Motor neuron (in vitro differentiated cells): ENCODE data around the gene TMEM203. TPM values are rescaled to one million over a fixed set of nuclear protein-coding genes. Genes with fewer than 3 reads are reported as not detected.

Experiments used
- ATAC-seq, 8 experiments: fragments of 200-7000 bp; cut with Tn5 transposase; replicated peaks in 6 of 8; 2 replicates each; pipeline ENCODE4 v1.8.0; 2021; ENCODE audit warnings: mild to moderate bottlenecking in 8 of 8, moderate library complexity in 8 of 8
- H3K27ac ChIP-seq, 2 donors: fragments of 250-450 bp; sonication (Bioruptor Pico); 2 replicates each; pipeline ENCODE4 v1.9.0; 2021; ENCODE audit warnings: antibody characterized with exemption in 2 of 2, mild to moderate bottlenecking in 2 of 2, moderate library complexity in 1 of 2
- H3K4me1 ChIP-seq, 2 donors: fragments of 250-450 bp; sonication (Bioruptor Pico); replicated peaks in 1 of 2; 2 replicates each; pipeline ENCODE4 v1.6.1; 2021; ENCODE audit warnings: antibody characterized with exemption in 2 of 2, mild to moderate bottlenecking in 2 of 2, moderate library complexity in 1 of 2
- H3K4me3 ChIP-seq, 5 donors: fragments of 250-450 bp; sonication (Bioruptor Pico); 2 replicates each; pipeline ENCODE4 v1.9.0; 2021; ENCODE audit warnings: antibody characterized with exemption in 5 of 5, mild to moderate bottlenecking in 5 of 5, moderate library complexity in 4 of 5
- WGBS, 10 experiments: fragments of 450-650 bp; shearing (Covaris generic); methylation state at CpG; one replicate each; pipeline ENCODE4 v1.0.0; 2022; 5-methylcytosine and 5-hydroxymethylcytosine counted together
- in situ Hi-C, 9 experiments: fragments of 400-800 bp; cut with MboI; loops; one replicate each; pipeline ENCODE4 v1.15.0; 2021; ENCODE audit warnings: low sequenced_read_pairs in 9 of 9, low pct_unique_long_range_greater_than_20kb in 2 of 9; ENCODE audit not compliant: unreplicated experiment in 9 of 9
- total RNA-seq, 8 experiments: library from RNA; unstranded; fragments of 300-600 nt; gene quantifications; 2 replicates each; pipeline versions ENCODE4 v1.2.3 to v1.2.4, GENCODE V29; 2022

Gene TMEM203, protein sequence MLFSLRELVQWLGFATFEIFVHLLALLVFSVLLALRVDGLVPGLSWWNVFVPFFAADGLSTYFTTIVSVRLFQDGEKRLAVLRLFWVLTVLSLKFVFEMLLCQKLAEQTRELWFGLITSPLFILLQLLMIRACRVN
- total RNA-seq: 10 to 100 TPM; 20.0 to 31.7 (median 26.4) TPM

- WGBS, 10 experiments: 0 to 2% (median 1%) methylated on average over 2 to 23 of the region's 98 CpGs; no CpG with 5 or more reads in 5 of the 10 experiments
- ATAC-seq: peak; percentile 20 to 69 (median 39)
- Histone ChIP-seq H3K27ac (peak within 1 kb of the TSS; percentile 57 to 83), H3K4me3 (peak within 1 kb of the TSS; percentile 85 to 100 (median 96)), H3K4me1 (peaks cover 23 to 28% of the 10 kb centered on the region in 2 donors)
- in situ Hi-C loops: no loop called here
Observed at GRCh38 chr9:137205126-137206069, at the start of gene TMEM203, which contains the start of gene NDOR1. Gene TMEM203, minus strand, starts transcription at chr9:137205648. Its CDS starts 234 bp downstream, at chr9:137205414. Gene NDOR1, plus strand, starts transcription at chr9:137205700. Its CDS starts 78 bp downstream, at chr9:137205778.

- peaks cover 24 to 34% of the 10 kb centered on the region in 2 donors for H3K4me1 ChIP-seq
- 0% methylated on average over 2 to 26 of the region's 105 CpGs; no CpG with 5 or more reads in 7 of the 10 experiments for WGBS, 10 experiments
- ATAC-seq: peak; percentile 77 to 91 (median 83)
- in situ Hi-C loops: no loop called here
- peak within 1 kb of the TSS; percentile 61 to 99 (median 77) for H3K4me3 ChIP-seq
- H3K27ac ChIP-seq: peak within 1 kb of the TSS; percentile 40 to 88
Observed at GRCh38 chr9:137254624-137255447, 49.4 kb upstream of the TMEM203 start, which contains the start of gene NELFB. Gene NELFB, plus strand, starts transcription at chr9:137255327.

DNA sequence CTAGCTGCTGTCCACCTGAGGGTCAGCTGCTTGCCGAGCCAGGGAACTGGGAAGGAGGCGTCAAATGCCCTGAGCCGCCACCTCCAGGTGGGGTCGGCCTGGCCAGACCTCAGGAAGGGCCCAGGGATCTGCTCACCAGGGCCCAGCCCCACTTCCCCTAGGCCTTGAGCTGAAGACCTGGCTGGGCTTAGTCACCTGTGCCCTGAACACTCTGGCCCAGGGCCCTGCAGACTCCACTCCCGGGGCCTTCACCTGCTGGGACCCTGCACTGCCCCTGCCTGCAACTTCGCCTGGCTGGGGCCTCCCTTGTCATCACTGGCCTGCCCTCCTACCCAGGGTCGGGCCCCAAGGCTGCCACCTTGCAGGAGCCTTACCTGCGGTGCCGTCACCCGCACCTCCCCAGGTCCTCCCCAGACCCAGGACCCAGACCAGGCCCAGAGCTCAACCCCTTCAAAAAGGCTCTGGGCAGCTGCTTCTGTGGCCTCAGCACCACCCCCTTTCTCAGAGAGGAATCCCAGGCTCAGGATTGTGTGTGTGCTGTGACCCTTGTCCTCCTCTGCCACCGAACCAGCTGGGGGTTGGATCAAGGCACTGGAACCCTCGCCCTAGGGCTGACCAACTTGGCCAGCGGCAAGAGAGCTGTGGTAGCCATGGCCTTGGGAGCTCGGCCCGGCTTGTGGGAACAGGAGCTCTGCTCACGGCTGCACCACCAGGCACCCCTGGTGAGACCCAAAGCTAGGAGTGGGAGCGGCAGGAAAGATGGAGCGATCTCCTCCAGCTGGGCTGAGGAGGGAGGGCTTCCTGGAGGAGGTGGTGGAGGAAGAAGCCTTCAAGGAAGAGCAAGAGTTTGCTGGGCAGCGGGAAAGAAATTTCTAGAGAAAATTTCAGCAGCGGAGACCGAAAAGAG, 48.5 kb upstream of the TMEM203 start:
- ATAC-seq: peak in 1 of 8 experiments; percentile 2
- H3K4me1 ChIP-seq: peaks cover 24 to 34% of the 10 kb centered on the region in 2 donors
- in situ Hi-C loops: no loop called here
- 0 to 68% (median 38%) methylated on average over 1 to 16 of the region's 21 CpGs; no CpG with 5 or more reads in 4 of the 10 experiments for WGBS, 10 experiments
- peak overlapping the region; percentile 61 to 99 (median 77) for H3K4me3 ChIP-seq
- H3K27ac ChIP-seq: peak overlapping the region in 1 of 2 donors; percentile 23

DNA sequence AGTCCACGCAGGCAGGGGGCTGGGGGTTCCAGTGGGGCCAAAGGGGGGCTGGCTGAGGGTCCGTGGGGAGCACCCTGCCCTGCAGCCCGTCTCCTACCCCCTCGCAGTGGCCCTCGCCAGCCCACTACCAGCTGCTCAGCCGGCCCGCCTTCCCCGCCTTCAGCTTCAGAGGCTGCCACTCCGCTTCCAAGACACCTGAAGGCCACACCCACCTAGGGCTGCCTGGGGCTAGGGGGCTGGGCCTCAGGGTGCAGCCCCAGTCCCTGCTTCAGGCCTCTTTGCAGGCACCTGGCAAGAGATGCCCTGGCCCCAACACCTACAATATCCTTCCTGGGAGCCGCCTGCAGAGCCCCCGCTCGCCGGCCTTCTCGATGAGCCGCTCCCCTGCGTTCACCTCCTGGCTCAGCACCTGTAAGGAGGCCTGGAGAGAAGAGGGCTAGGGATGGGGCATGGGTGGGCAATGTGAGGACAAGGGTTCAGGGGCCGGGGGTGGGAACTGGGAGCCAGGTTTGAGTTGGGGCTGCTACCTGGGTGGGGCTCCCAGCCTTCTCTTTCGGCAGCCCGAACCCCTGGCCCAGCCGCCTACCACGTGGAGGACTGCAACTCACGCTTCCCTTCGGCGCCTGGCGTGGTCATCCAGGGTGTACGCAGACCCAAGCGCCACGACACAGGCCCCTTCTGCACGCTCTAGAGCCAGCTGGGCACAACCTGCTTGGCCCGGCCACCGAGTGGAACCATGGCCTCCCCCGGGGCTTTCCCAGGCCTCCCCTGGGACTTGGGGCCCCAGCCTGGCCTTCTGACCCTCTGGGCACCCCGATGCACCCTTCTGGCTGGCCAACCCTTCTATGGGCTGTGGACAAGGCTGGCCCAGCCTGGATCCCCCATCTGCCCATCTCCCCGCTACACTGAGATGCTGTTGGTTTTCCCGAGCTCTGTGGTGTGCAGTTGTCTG, 47.4 kb upstream of the TMEM203 start:
- Histone ChIP-seq H3K4me3 (no peak overlapping the region), H3K4me1 (peaks cover 24 to 34% of the 10 kb centered on the region in 2 donors), H3K27ac (no peak overlapping the region)
- in situ Hi-C loops: no loop called here
- WGBS, 10 experiments: 80 to 92% (median 90%) methylated on average over 1 to 2 of the region's 35 CpGs; no CpG with 5 or more reads in 7 of the 10 experiments
- ATAC-seq: no peak

- peak in 5 of 8 experiments; percentile 42 to 73 (median 50) for ATAC-seq
- Histone ChIP-seq H3K4me3 (no peak overlapping the region), H3K27ac (peak overlapping the region in 1 of 2 donors; percentile 57), H3K4me1 (peaks cover 24 to 42% of the 10 kb centered on the region in 2 donors)
- in situ Hi-C loops: no loop called here
- no CpG with 5 or more reads among the region's 22 CpGs for WGBS, 10 experiments
Observed at GRCh38 chr9:137251490-137252268, 46.2 kb upstream of the TMEM203 start.

GRCh38 chr9:137251194-137251461, 45.7 kb upstream of the TMEM203 start, which contains the start of gene STPG3:
Gene STPG3, plus strand, starts transcription at chr9:137251286. Its CDS starts 1 bp downstream, at chr9:137251287.
- peak in 2 of 8 experiments; percentile 0 to 1 for ATAC-seq
- H3K4me1 ChIP-seq: peaks cover 18 to 37% of the 10 kb centered on the region in 2 donors
- H3K27ac ChIP-seq: peak within 1 kb of the TSS in 1 of 2 donors; percentile 57
- H3K4me3 ChIP-seq: no peak within 1 kb of the TSS
- no CpG with 5 or more reads among the region's 4 CpGs for WGBS, 10 experiments
- in situ Hi-C loops: no loop called here

GRCh38 chr9:137250329-137251193, 45.1 kb upstream of the TMEM203 start:
- Histone ChIP-seq H3K27ac (peak overlapping the region in 1 of 2 donors; percentile 57), H3K4me3 (no peak overlapping the region), H3K4me1 (peaks cover 16 to 36% of the 10 kb centered on the region in 2 donors)
- ATAC-seq: no peak
- 30 to 79% (median 73%) methylated on average over 2 to 3 of the region's 18 CpGs; no CpG with 5 or more reads in 7 of the 10 experiments for WGBS, 10 experiments
- in situ Hi-C loops: no loop called here

DNA sequence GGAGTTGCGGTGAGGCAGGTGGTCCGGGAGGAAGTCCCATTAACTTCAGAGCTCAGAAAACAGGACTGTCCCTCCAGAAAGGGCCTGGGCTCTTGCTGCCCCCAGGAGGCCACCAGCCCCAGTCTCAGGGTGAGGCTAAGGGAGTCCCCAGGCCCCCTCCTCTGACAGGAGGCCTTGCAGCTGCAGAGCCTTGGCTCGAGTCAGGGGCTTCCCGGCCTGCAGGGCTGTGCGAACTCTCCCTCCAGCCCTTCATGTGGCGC, 42.4 kb upstream of the TMEM203 start:
- WGBS, 10 experiments: 94 to 100% (median 95%) methylated on average over 1 to 4 of the region's 6 CpGs; no CpG with 5 or more reads in 7 of the 10 experiments
- no peak overlapping the region for H3K27ac ChIP-seq

DNA sequence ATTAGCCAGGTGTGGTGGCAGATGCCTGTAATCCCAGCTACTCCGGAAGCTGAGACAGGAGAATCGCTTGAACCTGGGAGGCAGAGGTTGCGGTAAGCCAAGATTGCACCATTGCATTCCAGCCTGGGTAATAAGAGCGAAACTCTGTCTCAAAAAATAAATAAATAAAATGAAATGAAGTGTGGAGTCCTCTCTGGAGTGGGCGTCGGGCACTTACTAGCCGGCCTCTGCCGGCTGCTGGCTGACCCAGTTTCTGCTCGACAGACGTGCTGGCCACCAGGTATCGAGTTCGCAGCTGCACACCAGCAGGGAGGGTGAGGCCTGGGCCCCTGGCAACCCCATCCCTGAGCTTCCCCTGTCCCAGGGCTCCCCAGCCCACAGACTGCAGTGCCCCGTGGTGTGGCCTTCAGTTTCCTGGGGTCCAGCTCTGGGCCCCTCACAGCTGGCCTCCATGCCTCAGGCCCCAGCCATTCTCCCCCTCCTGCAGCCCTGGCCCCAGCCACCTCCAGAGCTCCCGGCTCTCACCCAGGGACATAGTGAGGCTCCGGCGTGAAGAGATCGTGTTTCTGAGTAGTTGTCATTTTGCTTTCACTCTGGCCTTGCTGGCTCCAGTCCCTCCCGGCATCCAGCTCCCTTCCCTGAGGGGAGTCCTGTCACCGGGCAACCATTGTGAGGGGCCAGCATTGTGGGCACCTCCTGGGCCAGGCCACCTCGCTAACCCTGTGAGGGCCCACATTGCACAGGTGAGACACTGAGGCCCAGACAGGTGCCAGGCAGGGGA, 41.9 kb upstream of the TMEM203 start:
- H3K4me3 ChIP-seq: no peak overlapping the region
- WGBS, 10 experiments: 73 to 95% (median 80%) methylated on average over 1 to 9 of the region's 20 CpGs; no CpG with 5 or more reads in 5 of the 10 experiments
- peak overlapping the region in 1 of 2 donors; percentile 42 for H3K27ac ChIP-seq
- in situ Hi-C loops: loop anchor here in 1 of 9 experiments (25.0 kb wide), 1 partner anchor 135 kb away; the partner anchor contains the start of gene DPP7
- peaks cover 13 to 29% of the 10 kb centered on the region in 2 donors for H3K4me1 ChIP-seq
- ATAC-seq: no peak

More for the DNA sequence above, 42.4 kb upstream of the TMEM203 start:
- ATAC-seq: no peak
- peaks cover 11 to 27% of the 10 kb centered on the region in 2 donors for H3K4me1 ChIP-seq
- in situ Hi-C loops: loop anchor here in 1 of 9 experiments (25.0 kb wide), 1 partner anchor 136 kb away; the partner anchor contains the start of gene DPP7
- H3K4me3 ChIP-seq: no peak overlapping the region
